SK-N-SH (cell line): ENCODE measurements around the gene SPRR1B. TPM values are rescaled to one million over a fixed set of nuclear protein-coding genes. Genes with fewer than 3 reads are reported as not detected.

Source experiments
- CTCF ChIA-PET: fragments of 300-600, 350-600 bp; formaldehyde crosslinking; extraction: SDS; loops from one replicate; lab custom pipeline; 2021; lab: Yijun Ruan, JAX
- POLR2A ChIA-PET: fragments of 350-600 bp; sonication (Branson Sonifier 250); formaldehyde crosslinking; extraction: SDS; loops from one replicate; lab custom pipeline; 2020; ENCODE audit warnings: antibody characterized with exemption, inconsistent platforms; lab: Yijun Ruan, JAX
- DNase-seq: peaks from one replicate; pipeline ENCODE4 v3.0.0; 2012
- H2AFZ ChIP-seq: fragments of 200-600 bp; sonication (generic); 2 replicates; pipeline ENCODE4 v1.8.1; 2016; ENCODE audit warnings: antibody characterized with exemption, mild to moderate bottlenecking, low read depth
- H3F3A ChIP-seq: fragments of 200-600 bp; sonication (generic); replicated peaks from 2 replicates; pipeline ENCODE3; 2016; ENCODE audit warnings: antibody characterized with exemption, mild to moderate bottlenecking; ENCODE audit not compliant: insufficient read depth
- H3K27ac ChIP-seq, 2 experiments: fragments of 200-500 bp in 1 of 2; fragments of 200-600 bp in 1 of 2; sonication (Bioruptor generic) in 1 of 2; sonication (generic), shearing (Covaris generic) in 1 of 2; 2 replicates each; pipeline versions ENCODE4 v1.5.1 to v1.6.1; 2014 to 2016; ENCODE audit warnings: low read depth in 2 of 2, inconsistent platforms in 1 of 2, low read length in 1 of 2, mild to moderate bottlenecking in 1 of 2, mixed read lengths in 1 of 2
- H3K27me3 ChIP-seq: fragments of 200-600 bp; sonication (generic), shearing (Covaris generic); 2 replicates; pipeline ENCODE4 v1.6.1; 2016; ENCODE audit warnings: mixed run types; ENCODE audit not compliant: insufficient read depth
- H3K36me3 ChIP-seq, 2 experiments: fragments of 200-500 bp in 1 of 2; fragments of 200-600 bp in 1 of 2; sonication (Bioruptor generic) in 1 of 2; sonication (generic) in 1 of 2; replicated peaks in 1 of 2; 2 replicates each; pipeline versions ENCODE3 to v1.5.1; 2014 to 2016; ENCODE audit warnings: low read length in 1 of 2, mild to moderate bottlenecking in 1 of 2; ENCODE audit not compliant: insufficient read depth in 2 of 2, control insufficient read depth in 1 of 2
- H3K4me1 ChIP-seq, 2 experiments: fragments of 200-500 bp in 1 of 2; fragments of 200-600 bp in 1 of 2; sonication (Bioruptor generic) in 1 of 2; sonication (generic), shearing (Covaris generic) in 1 of 2; 2 replicates each; pipeline versions ENCODE4 v1.5.1 to v1.6.1; 2014 to 2016; ENCODE audit warnings: low read depth in 1 of 2, low read length in 1 of 2, mixed run types in 1 of 2; ENCODE audit not compliant: insufficient read depth in 2 of 2, control insufficient read depth in 1 of 2
- H3K4me2 ChIP-seq: fragments of 200-600 bp; sonication (generic), shearing (Covaris generic); 2 replicates; pipeline ENCODE4 v1.6.1; 2017; ENCODE audit warnings: mixed run types
- H3K4me3 ChIP-seq, 2 experiments: fragments of 200-500 bp in 1 of 2; fragments of 200-600 bp in 1 of 2; sonication (Bioruptor generic) in 1 of 2; sonication (generic), shearing (Covaris generic) in 1 of 2; 2 replicates each; pipeline versions ENCODE4 v1.5.1 to v1.8.1; 2014 to 2016; ENCODE audit warnings: low read depth in 2 of 2, inconsistent platforms in 1 of 2, low read length in 1 of 2, mild to moderate bottlenecking in 1 of 2, mixed read lengths in 1 of 2, moderate library complexity in 1 of 2
- H3K79me2 ChIP-seq: fragments of 200-600 bp; sonication (generic); 2 replicates; pipeline ENCODE4 v1.8.1; 2017; ENCODE audit warnings: mild to moderate bottlenecking; ENCODE audit not compliant: insufficient read depth
- H3K9ac ChIP-seq: fragments of 200-600 bp; sonication (generic); 2 replicates; pipeline ENCODE4 v1.6.1; 2017; ENCODE audit warnings: mixed run types
- H3K9me2 ChIP-seq: fragments of 200-600 bp; sonication (generic); 2 replicates; pipeline ENCODE4 v1.6.1; 2017; ENCODE audit warnings: mixed run types
- H3K9me3 ChIP-seq: fragments of 200-600 bp; sonication (generic); 2 replicates; pipeline ENCODE4 v1.6.1; 2017; ENCODE audit warnings: mixed run types, mild to moderate bottlenecking, moderate library complexity
- H4K20me1 ChIP-seq: fragments of 200-600 bp; sonication (generic); 2 replicates; pipeline ENCODE4 v1.6.1; 2017; ENCODE audit warnings: mild to moderate bottlenecking, mixed run types; ENCODE audit not compliant: insufficient read depth
- EP300 ChIP-seq, 2 experiments: IDR thresholded peaks; 2 replicates each; pipeline versions ENCODE4 v1.4.0 to v1.6.1; 2012; ENCODE audit warnings: borderline replicate concordance in 1 of 2, low read depth in 1 of 2, low read length in 1 of 2
- EZH2phosphoT487 ChIP-seq: fragments of 200-600 bp; sonication (generic); IDR thresholded peaks from 2 replicates; pipeline ENCODE4 v1.6.1; 2017; ENCODE audit warnings: low read depth, mixed run types, mild to moderate bottlenecking, antibody characterized with exemption, moderate library complexity, borderline replicate concordance
- FOSL2 ChIP-seq: IDR thresholded peaks from 2 replicates; pipeline ENCODE4 v1.4.0; 2012; ENCODE audit warnings: low read depth, mild to moderate bottlenecking, moderate library complexity, borderline replicate concordance
- MAX ChIP-seq: IDR thresholded peaks from 2 replicates; pipeline ENCODE4 v1.4.0; 2012; ENCODE audit warnings: low read depth
- NFIC ChIP-seq: IDR thresholded peaks from 2 replicates; pipeline ENCODE4 v1.4.0; 2012; ENCODE audit warnings: borderline replicate concordance
- RAD21 ChIP-seq: IDR thresholded peaks from 2 replicates; pipeline ENCODE4 v1.6.1; 2012; ENCODE audit warnings: mild to moderate bottlenecking, low read length
- REST ChIP-seq: IDR thresholded peaks from 2 replicates; pipeline ENCODE4 v1.6.1; 2012; ENCODE audit warnings: mild to moderate bottlenecking, low read depth, low read length, moderate library complexity
- RFX5 ChIP-seq: IDR thresholded peaks from 2 replicates; pipeline ENCODE4 v1.6.1; 2012; ENCODE audit warnings: mild to moderate bottlenecking, improper control_type of control experiment, low read length
- SIN3A ChIP-seq: IDR thresholded peaks from 2 replicates; pipeline ENCODE4 v1.6.1; 2012; ENCODE audit warnings: low read depth, mild to moderate bottlenecking, low read length, moderate library complexity, borderline replicate concordance
- SMC3 ChIP-seq: IDR thresholded peaks from 2 replicates; pipeline ENCODE4 v1.6.1; 2012; ENCODE audit warnings: low read depth, low read length, improper control_type of control experiment
- TAF1 ChIP-seq: IDR thresholded peaks from 2 replicates; pipeline ENCODE4 v1.6.1; 2012; ENCODE audit warnings: low read depth, mild to moderate bottlenecking, low read length, moderate library complexity, borderline replicate concordance
- YY1 ChIP-seq: IDR thresholded peaks from 2 replicates; pipeline ENCODE4 v1.4.0; 2012; ENCODE audit warnings: low read depth, mild to moderate bottlenecking
- WGBS: methylation state at CpG from one replicate; pipeline ENCODE4 v1.1.6; 2017; ENCODE audit warnings: low lambda C conversion rate; 5-methylcytosine and 5-hydroxymethylcytosine counted together
- polyA plus RNA-seq, 3 experiments: library from polyadenylated mRNA; depleted of rRNA; stranded (reverse); fragments of >200 nt; gene quantifications; 2 replicates each; pipeline ENCODE4 v1.2.3, GENCODE V29; 2012
- TF ChIP-seq, protein P1 (sequence below): fragments of 150-350 bp; IDR thresholded peaks from 2 replicates; pipeline ENCODE4 v1.6.1; 2016; ENCODE audit warnings: mild to moderate bottlenecking, low read depth, low read length
- TF ChIP-seq, protein P2 (sequence below): fragments of 150-350 bp; IDR thresholded peaks from 2 replicates; pipeline ENCODE4 v1.6.1; 2017; ENCODE audit warnings: antibody characterized with exemption, low read length, low read depth, borderline replicate concordance
- TF ChIP-seq, protein P3 (sequence below): IDR thresholded peaks from 2 replicates; pipeline ENCODE4 v1.4.0; 2012; ENCODE audit warnings: low read depth, borderline replicate concordance
- TF ChIP-seq, protein P4 (sequence below): IDR thresholded peaks from 2 replicates; pipeline ENCODE4; 2012

Gene SPRR1B
- polyA plus RNA-seq, 1 of the 3 experiments (the other 2 are of a cell fraction) = not detected

GRCh38 chr1:152993186-152993585 is 37.8 kb upstream of the SPRR1B start:
- Histone ChIP-seq H2AFZ (no peak overlapping the region), H4K20me1 (no peaks in the 10 kb centered on the region), H3K9me2 (no peaks in the 10 kb centered on the region), H3K4me1 (no peaks in the 10 kb centered on the region), H3K9me3 (no peaks in the 10 kb centered on the region), H3K27ac (no peak overlapping the region), H3K4me3 (no peak overlapping the region), H3K4me2 (no peak overlapping the region), H3K79me2 (no peaks in the 10 kb centered on the region), H3K27me3 (peaks cover 6% of the 10 kb centered on the region; the same call in 1 of the 2 replicates), H3K36me3 (no peaks in the 10 kb centered on the region), H3K9ac (no peak overlapping the region), H3F3A (no peaks in the 10 kb centered on the region)
- TF ChIP-seq, protein P1, sequence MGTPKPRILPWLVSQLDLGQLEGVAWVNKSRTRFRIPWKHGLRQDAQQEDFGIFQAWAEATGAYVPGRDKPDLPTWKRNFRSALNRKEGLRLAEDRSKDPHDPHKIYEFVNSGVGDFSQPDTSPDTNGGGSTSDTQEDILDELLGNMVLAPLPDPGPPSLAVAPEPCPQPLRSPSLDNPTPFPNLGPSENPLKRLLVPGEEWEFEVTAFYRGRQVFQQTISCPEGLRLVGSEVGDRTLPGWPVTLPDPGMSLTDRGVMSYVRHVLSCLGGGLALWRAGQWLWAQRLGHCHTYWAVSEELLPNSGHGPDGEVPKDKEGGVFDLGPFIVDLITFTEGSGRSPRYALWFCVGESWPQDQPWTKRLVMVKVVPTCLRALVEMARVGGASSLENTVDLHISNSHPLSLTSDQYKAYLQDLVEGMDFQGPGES = no peak
- TF ChIP-seq, protein P2, sequence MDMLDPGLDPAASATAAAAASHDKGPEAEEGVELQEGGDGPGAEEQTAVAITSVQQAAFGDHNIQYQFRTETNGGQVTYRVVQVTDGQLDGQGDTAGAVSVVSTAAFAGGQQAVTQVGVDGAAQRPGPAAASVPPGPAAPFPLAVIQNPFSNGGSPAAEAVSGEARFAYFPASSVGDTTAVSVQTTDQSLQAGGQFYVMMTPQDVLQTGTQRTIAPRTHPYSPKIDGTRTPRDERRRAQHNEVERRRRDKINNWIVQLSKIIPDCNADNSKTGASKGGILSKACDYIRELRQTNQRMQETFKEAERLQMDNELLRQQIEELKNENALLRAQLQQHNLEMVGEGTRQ = no peak
- TF ChIP-seq TAF1 = no peak
- no peak for TF ChIP-seq NFIC
- no peak for TF ChIP-seq SIN3A
- TF ChIP-seq RAD21 = no peak
- no peak for TF ChIP-seq YY1
- no peak for TF ChIP-seq FOSL2
- TF ChIP-seq EZH2phosphoT487 = no peak
- 10% methylated on average over 5 of the region's 6 CpGs for WGBS
- POLR2A ChIA-PET = no interaction called here
- DNase-seq = no peak
- CTCF ChIA-PET = no interaction called here

- no peak overlapping the region for H3K4me2 ChIP-seq
- no peak overlapping the region for H3K27ac ChIP-seq
- H3K27me3 ChIP-seq = peaks cover 6% of the 10 kb centered on the region; the same call in 1 of the 2 replicates
- 0% methylated on average over 1 of the region's 1 CpG for WGBS
- H3K9me3 ChIP-seq = no peaks in the 10 kb centered on the region
- no peaks in the 10 kb centered on the region for H3F3A ChIP-seq
- no peaks in the 10 kb centered on the region for H4K20me1 ChIP-seq
- no peak overlapping the region for H3K9ac ChIP-seq
- H3K9me2 ChIP-seq = no peaks in the 10 kb centered on the region
- no peak overlapping the region for H2AFZ ChIP-seq
- POLR2A ChIA-PET = no interaction called here
- no peak overlapping the region for H3K4me3 ChIP-seq
- DNase-seq = no peak
- no peaks in the 10 kb centered on the region for H3K79me2 ChIP-seq
- no peaks in the 10 kb centered on the region for H3K36me3 ChIP-seq
- CTCF ChIA-PET = no interaction called here
- no peaks in the 10 kb centered on the region for H3K4me1 ChIP-seq
- TF ChIP-seq, protein P1 = no peak
- TF ChIP-seq MAX (no peak), REST (no peak), SMC3 (no peak), EP300 (IDR thresholded peaks at IDR 0.05; ENCODE audit: borderline replicate concordance in 1 of 2, low read depth in 1 of 2, low read length in 1 of 2) (no peak), RFX5 (no peak)
- TF ChIP-seq, protein P3, sequence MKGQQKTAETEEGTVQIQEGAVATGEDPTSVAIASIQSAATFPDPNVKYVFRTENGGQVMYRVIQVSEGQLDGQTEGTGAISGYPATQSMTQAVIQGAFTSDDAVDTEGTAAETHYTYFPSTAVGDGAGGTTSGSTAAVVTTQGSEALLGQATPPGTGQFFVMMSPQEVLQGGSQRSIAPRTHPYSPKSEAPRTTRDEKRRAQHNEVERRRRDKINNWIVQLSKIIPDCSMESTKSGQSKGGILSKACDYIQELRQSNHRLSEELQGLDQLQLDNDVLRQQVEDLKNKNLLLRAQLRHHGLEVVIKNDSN = no peak
- TF ChIP-seq, protein P4, sequence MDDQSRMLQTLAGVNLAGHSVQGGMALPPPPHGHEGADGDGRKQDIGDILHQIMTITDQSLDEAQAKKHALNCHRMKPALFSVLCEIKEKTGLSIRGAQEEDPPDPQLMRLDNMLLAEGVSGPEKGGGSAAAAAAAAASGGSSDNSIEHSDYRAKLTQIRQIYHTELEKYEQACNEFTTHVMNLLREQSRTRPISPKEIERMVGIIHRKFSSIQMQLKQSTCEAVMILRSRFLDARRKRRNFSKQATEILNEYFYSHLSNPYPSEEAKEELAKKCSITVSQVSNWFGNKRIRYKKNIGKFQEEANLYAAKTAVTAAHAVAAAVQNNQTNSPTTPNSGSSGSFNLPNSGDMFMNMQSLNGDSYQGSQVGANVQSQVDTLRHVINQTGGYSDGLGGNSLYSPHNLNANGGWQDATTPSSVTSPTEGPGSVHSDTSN = no peak
- TF ChIP-seq, protein P2 = no peak
These were observed 35.2 kb upstream of the SPRR1B start for GRCh38 chr1:152995842-152996241.
